Suprapubic skin (tissue), 4 donors: ENCODE results near the gene CDC5L.

Experiments
- EP300 ChIP-seq: sonication (generic); formaldehyde crosslinking; IDR thresholded peaks from one replicate; pipeline ENCODE4 v1.6.1; 2017; ENCODE audit warnings: antibody characterized with exemption
- POLR2A ChIP-seq, 2 donors: fragments of 450-650 bp; IDR thresholded peaks; one replicate each; pipeline ENCODE4 v1.6.1; 2017; ENCODE audit warnings: antibody characterized with exemption in 2 of 2, mild to moderate bottlenecking in 2 of 2, moderate library complexity in 2 of 2
- POLR2AphosphoS5 ChIP-seq, 3 donors: sonication (generic); formaldehyde crosslinking; IDR thresholded peaks; one replicate each; pipeline ENCODE4 v1.6.1; 2017; ENCODE audit warnings: antibody characterized with exemption in 3 of 3
- TF ChIP-seq, protein P1 (sequence below), 2 donors: fragments of 200-600 bp in 1 of 2; fragments of 450-650 bp in 1 of 2; sonication (generic) in 1 of 2; IDR thresholded peaks; one replicate each; pipeline ENCODE4 v1.5.1; 2016 to 2019; ENCODE audit warnings: antibody characterized with exemption in 2 of 2, mild to moderate bottlenecking in 1 of 2, moderate library complexity in 1 of 2

DNA sequence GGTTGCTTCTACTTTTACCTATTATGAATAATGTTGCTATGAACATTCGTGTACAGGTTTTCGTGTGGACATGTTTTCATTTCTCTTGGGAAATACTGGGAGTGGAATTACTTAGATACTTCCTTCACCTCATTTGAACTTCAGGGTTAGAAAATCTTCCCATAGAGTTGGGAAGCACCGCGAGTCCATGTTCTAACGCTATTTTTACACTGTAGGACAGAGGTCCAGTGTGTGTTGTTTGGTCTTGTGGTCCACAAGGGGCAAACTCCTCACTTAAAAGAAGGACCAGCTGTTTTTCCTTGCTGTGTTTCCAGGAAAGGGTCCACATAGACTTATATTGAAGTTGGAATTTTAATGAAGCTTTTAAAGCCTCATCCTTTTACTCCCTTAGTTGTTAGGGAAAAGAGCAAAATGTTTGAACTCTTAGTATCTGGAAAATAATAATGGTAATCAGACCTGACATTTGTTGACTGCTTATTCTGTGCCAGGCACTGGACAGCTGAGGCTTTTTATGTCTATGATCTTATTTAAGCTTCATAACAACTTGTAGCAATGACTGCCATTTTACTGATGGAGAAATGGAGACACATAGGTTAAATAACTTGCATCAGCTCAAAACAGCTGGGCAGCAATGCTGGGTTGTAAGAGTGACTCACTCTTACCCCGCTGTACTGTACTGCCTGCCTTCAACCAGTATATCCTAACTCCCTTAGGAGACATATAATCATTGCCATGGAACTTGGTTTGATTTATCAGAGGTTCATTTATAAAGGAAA, 52.0 kb downstream of the CDC5L start:
- TF ChIP-seq, protein P1, sequence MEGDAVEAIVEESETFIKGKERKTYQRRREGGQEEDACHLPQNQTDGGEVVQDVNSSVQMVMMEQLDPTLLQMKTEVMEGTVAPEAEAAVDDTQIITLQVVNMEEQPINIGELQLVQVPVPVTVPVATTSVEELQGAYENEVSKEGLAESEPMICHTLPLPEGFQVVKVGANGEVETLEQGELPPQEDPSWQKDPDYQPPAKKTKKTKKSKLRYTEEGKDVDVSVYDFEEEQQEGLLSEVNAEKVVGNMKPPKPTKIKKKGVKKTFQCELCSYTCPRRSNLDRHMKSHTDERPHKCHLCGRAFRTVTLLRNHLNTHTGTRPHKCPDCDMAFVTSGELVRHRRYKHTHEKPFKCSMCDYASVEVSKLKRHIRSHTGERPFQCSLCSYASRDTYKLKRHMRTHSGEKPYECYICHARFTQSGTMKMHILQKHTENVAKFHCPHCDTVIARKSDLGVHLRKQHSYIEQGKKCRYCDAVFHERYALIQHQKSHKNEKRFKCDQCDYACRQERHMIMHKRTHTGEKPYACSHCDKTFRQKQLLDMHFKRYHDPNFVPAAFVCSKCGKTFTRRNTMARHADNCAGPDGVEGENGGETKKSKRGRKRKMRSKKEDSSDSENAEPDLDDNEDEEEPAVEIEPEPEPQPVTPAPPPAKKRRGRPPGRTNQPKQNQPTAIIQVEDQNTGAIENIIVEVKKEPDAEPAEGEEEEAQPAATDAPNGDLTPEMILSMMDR (IDR thresholded peaks at IDR 0.05) = no peak
- TF ChIP-seq POLR2A (IDR thresholded peaks at IDR 0.05) (no peak), POLR2AphosphoS5 (IDR thresholded peaks at IDR 0.05) (no peak), EP300 (no peak)
